Skin epidermis (tissue), 12 donors: Measurements from ENCODE around the gene FAIM2.
"Not testable (repeated sequence)": the region's sequence is repeated elsewhere in the genome, so short reads cannot be mapped to it uniquely, and the experiment has no call there.

Experiments
- H3K27ac ChIP-seq, 21 experiments: fragments of 200-600 bp; sonication (generic) in 11 of 21; one replicate each; pipeline ENCODE4 v1.5.0; 2020; ENCODE audit warnings: mild to moderate bottlenecking in 3 of 21, inconsistent platforms in 2 of 21, moderate library complexity in 2 of 21
- H3K4me3 ChIP-seq, 7 experiments: fragments of 200-600 bp; sonication (generic) in 2 of 7; one replicate each; pipeline ENCODE4 v1.5.0; 2020; ENCODE audit warnings: inconsistent platforms in 2 of 7, mild to moderate bottlenecking in 2 of 7, moderate library complexity in 1 of 7

The FAIM2 gene

GRCh38 chr12:49869816-49870500, 33.7 kb downstream of the FAIM2 start:
- Histone ChIP-seq H3K4me3 (no peak overlapping the region), H3K27ac (peak overlapping the region in 1 of 21 experiments; percentile 28)

GRCh38 chr12:49868952-49869815, 34.5 kb downstream of the FAIM2 start:
- peak overlapping the region in 1 of 21 experiments; percentile 28 for H3K27ac ChIP-seq
- H3K4me3 ChIP-seq = no peak overlapping the region

- Histone ChIP-seq H3K4me3 (no peak overlapping the region), H3K27ac (no peak overlapping the region)
Measured at GRCh38 chr12:49868449-49868848, 35.3 kb downstream of the FAIM2 start.

GRCh38 chr12:49867570-49868341, 35.9 kb downstream of the FAIM2 start:
- Histone ChIP-seq H3K27ac (no peak overlapping the region), H3K4me3 (no peak overlapping the region)

GRCh38 chr12:49866859-49867569, 36.7 kb downstream of the FAIM2 start:
- no peak overlapping the region for H3K4me3 ChIP-seq
- no peak overlapping the region for H3K27ac ChIP-seq

GRCh38 chr12:49865782-49866135, 37.9 kb downstream of the FAIM2 start:
- no peak overlapping the region for H3K27ac ChIP-seq
- no peak overlapping the region for H3K4me3 ChIP-seq

GRCh38 chr12:49865109-49865781, 38.5 kb downstream of the FAIM2 start:
- no peak overlapping the region for H3K4me3 ChIP-seq
- no peak overlapping the region for H3K27ac ChIP-seq

GRCh38 chr12:49864798-49865090, 39.0 kb downstream of the FAIM2 start:
- H3K27ac ChIP-seq = no peak overlapping the region
- no peak overlapping the region for H3K4me3 ChIP-seq

GRCh38 chr12:49863946-49864797, 39.5 kb downstream of the FAIM2 start:
- Histone ChIP-seq H3K27ac (no peak overlapping the region), H3K4me3 (no peak overlapping the region)

- not testable (repeated sequence) for H3K27ac ChIP-seq, H3K4me3 ChIP-seq
Measured at GRCh38 chr12:49860921-49861320, 42.8 kb downstream of the FAIM2 start.

- not testable (repeated sequence) for H3K27ac ChIP-seq, H3K4me3 ChIP-seq
Measured at GRCh38 chr12:49855890-49856289, 47.8 kb downstream of the FAIM2 start.

GRCh38 chr12:49854976-49855375, 48.7 kb downstream of the FAIM2 start:
- Histone ChIP-seq H3K27ac (no peak overlapping the region), H3K4me3 (no peak overlapping the region)

GRCh38 chr12:49853671-49854070, 50.0 kb downstream of the FAIM2 start:
- no peak overlapping the region for H3K4me3 ChIP-seq
- H3K27ac ChIP-seq = no peak overlapping the region

- no peak overlapping the region for H3K27ac ChIP-seq
- H3K4me3 ChIP-seq = no peak overlapping the region
Measured at GRCh38 chr12:49847161-49847560, 56.5 kb downstream of the FAIM2 start.

GRCh38 chr12:49846032-49846431, 57.7 kb downstream of the FAIM2 start:
- H3K4me3 ChIP-seq = no peak overlapping the region
- no peak overlapping the region for H3K27ac ChIP-seq

GRCh38 chr12:49843876-49844437, 59.7 kb downstream of the FAIM2 start:
- peak overlapping the region in 3 of 21 experiments; percentile 84 to 91 (median 88) for H3K27ac ChIP-seq

GRCh38 chr12:49843411-49843810, 60.3 kb downstream of the FAIM2 start:
- Histone ChIP-seq H3K27ac (peak overlapping the region in 20 of 21 experiments; percentile 52 to 95 (median 87)), H3K4me3 (peak overlapping the region; percentile 55 to 79 (median 70))

More at GRCh38 chr12:49843876-49844437, 59.7 kb downstream of the FAIM2 start:
- no peak overlapping the region for H3K4me3 ChIP-seq
